GM12878 (cell line): ENCODE results near the gene SEC14L6. TPM values are rescaled to one million over a fixed set of nuclear protein-coding genes. Genes with fewer than 3 reads are reported as not detected.

Source experiments
- ATAC-seq: fragments of 200-7000 bp; cut with Tn5 transposase; 3 replicates; pipeline ENCODE4 v1.9.1; 2020; ENCODE audit warnings: mild to moderate bottlenecking, moderate library complexity
- BruUV-seq: library from RNA; stranded (reverse); fragments of 400-500 nt; replicated peaks from 2 replicates; lab custom pipeline; 2021; lab: Mats Ljungman, UMichigan
- CTCF ChIA-PET: fragments of 300-600 bp; sonication (Branson Sonifier 250); formaldehyde crosslinking; extraction: SDS; loops from one replicate; lab custom pipeline; 2021; ENCODE audit warnings: inconsistent platforms; lab: Yijun Ruan, JAX
- POLR2A ChIA-PET: fragments of 350-600 bp; formaldehyde crosslinking; extraction: SDS; loops from one replicate; lab custom pipeline; 2021; ENCODE audit warnings: inconsistent platforms; lab: Charles Lee
- RAD21 ChIA-PET: fragments of 300-600 bp; sonication (Branson Sonifier 250); formaldehyde crosslinking; loops from one replicate; lab custom pipeline; 2023; ENCODE audit warnings: antibody characterized with exemption; ENCODE audit not compliant: unreplicated experiment; lab: Charles Lee
- SMC1A ChIA-PET: fragments of 300-600 bp; sonication (Branson Sonifier 250); formaldehyde crosslinking; loops from one replicate; lab custom pipeline; 2023; ENCODE audit not compliant: unreplicated experiment, uncharacterized antibody; lab: Charles Lee
- DNase-seq: peaks from one replicate; pipeline ENCODE4 v3.0.0-alpha.2; 2011; ENCODE audit warnings: low read depth, low spot score
- FAIRE-seq: peaks from 3 replicates; lab custom pipeline; 2011; peaks lifted over from hg19 to GRCh38; lab: Jason Lieb, UNC
- H2AFZ ChIP-seq: 2 replicates; pipeline ENCODE4 v1.6.0; 2011; ENCODE audit warnings: low read depth, low read length, control low read depth; ENCODE audit not compliant: control insufficient read depth
- H3K27ac ChIP-seq: 2 replicates; pipeline ENCODE4 v1.5.1; 2011; ENCODE audit warnings: control low read depth; ENCODE audit not compliant: control insufficient read depth, insufficient read depth
- H3K27me3 ChIP-seq, 2 experiments: replicated peaks in 1 of 2; 2 replicates each; pipeline versions ENCODE4 v1.6.0 to v1.6.1; 2011; ENCODE audit warnings: low read length in 1 of 2; ENCODE audit not compliant: control insufficient read depth in 2 of 2, insufficient read depth in 2 of 2
- H3K36me3 ChIP-seq, 2 experiments: 2 replicates each; pipeline ENCODE4 v1.5.1; 2011; ENCODE audit warnings: low read length in 1 of 2; ENCODE audit not compliant: control insufficient read depth in 2 of 2, insufficient read depth in 2 of 2
- H3K4me1 ChIP-seq: 2 replicates; pipeline ENCODE4 v1.6.1; 2011; ENCODE audit warnings: mild to moderate bottlenecking, low read length, moderate library complexity, mixed read lengths; ENCODE audit not compliant: control insufficient read depth, insufficient read depth
- H3K4me2 ChIP-seq: 2 replicates; pipeline ENCODE4 v1.6.0; 2011; ENCODE audit warnings: control low read depth; ENCODE audit not compliant: control insufficient read depth, insufficient read depth
- H3K4me3 ChIP-seq: fragments of 200-600 bp; sonication (generic); 2 replicates; pipeline ENCODE4 v1.5.1; 2016
- H3K79me2 ChIP-seq: 2 replicates; pipeline ENCODE4 v1.6.0; 2011; ENCODE audit warnings: low read length; ENCODE audit not compliant: control insufficient read depth, insufficient read depth
- H3K9ac ChIP-seq: 2 replicates; pipeline ENCODE4 v1.8.0; 2011; ENCODE audit warnings: low read length, control low read depth, mixed read lengths; ENCODE audit not compliant: control insufficient read depth, insufficient read depth
- H3K9me3 ChIP-seq: replicated peaks from 3 replicates; pipeline ENCODE4 v1.5.1; 2011; ENCODE audit warnings: mild to moderate bottlenecking, low read length; ENCODE audit not compliant: control insufficient read depth, insufficient read depth
- H4K20me1 ChIP-seq: 2 replicates; pipeline ENCODE4 v1.6.0; 2011; ENCODE audit not compliant: control insufficient read depth, insufficient read depth
- ASH2L ChIP-seq: fragments of 300-600, 200-600 bp; sonication (generic); IDR thresholded peaks from 2 replicates; pipeline ENCODE4 v1.6.1; 2017; ENCODE audit warnings: low read depth, mild to moderate bottlenecking, borderline replicate concordance
- BHLHE40 ChIP-seq, 2 experiments: fragments of 450-650 bp in 1 of 2; IDR thresholded peaks; 2 replicates each; pipeline ENCODE4 v1.6.1; 2011 to 2017; ENCODE audit warnings: low read depth in 2 of 2, borderline replicate concordance in 1 of 2, improper control_type of control experiment in 1 of 2, low read length in 1 of 2, mild to moderate bottlenecking in 1 of 2
- BRCA1 ChIP-seq: IDR thresholded peaks from 2 replicates; pipeline ENCODE4 v1.6.1; 2011; ENCODE audit warnings: low read depth, low read length, improper control_type of control experiment
- CBX5 ChIP-seq: sonication (generic); IDR thresholded peaks from 2 replicates; pipeline ENCODE4 v1.6.1; 2016; ENCODE audit warnings: low read depth, moderate library complexity, mild to moderate bottlenecking, inconsistent platforms
- CHD2 ChIP-seq: IDR thresholded peaks from 2 replicates; pipeline ENCODE4 v1.6.1; 2011; ENCODE audit warnings: low read depth, low read length, improper control_type of control experiment, borderline replicate concordance
- CHD4 ChIP-seq: fragments of 200-600 bp; sonication (generic); IDR thresholded peaks from 2 replicates; pipeline ENCODE4 v1.6.1; 2016; ENCODE audit warnings: mild to moderate bottlenecking
- CREB1 ChIP-seq: IDR thresholded peaks from 2 replicates; pipeline ENCODE4 v1.6.1; 2012; ENCODE audit warnings: low read depth, mild to moderate bottlenecking, inconsistent platforms
- EP300 ChIP-seq, 2 experiments: fragments of 150-350 bp in 1 of 2; IDR thresholded peaks; 2 replicates each; pipeline ENCODE4 v1.6.1; 2011 to 2012; ENCODE audit warnings: low read depth in 2 of 2, low read length in 2 of 2, borderline replicate concordance in 1 of 2, improper control_type of control experiment in 1 of 2, inconsistent platforms in 1 of 2; ENCODE audit not compliant: control insufficient read depth in 1 of 2
- HCFC1 ChIP-seq: fragments of 150-350 bp; IDR thresholded peaks from 2 replicates; pipeline ENCODE4 v1.6.1; 2014; ENCODE audit warnings: low read length
- HDAC6 ChIP-seq: fragments of 200-600 bp; sonication (generic); IDR thresholded peaks from one replicate; pipeline ENCODE4 v1.8.0; 2017; ENCODE audit warnings: antibody characterized with exemption; ENCODE audit not compliant: unreplicated experiment
- HSF1 ChIP-seq: fragments of 150-350 bp; IDR thresholded peaks from 2 replicates; pipeline ENCODE4 v1.6.1; 2014; ENCODE audit warnings: mild to moderate bottlenecking, low read depth, low read length
- JUND ChIP-seq: IDR thresholded peaks from 2 replicates; pipeline ENCODE4 v1.6.1; 2012; ENCODE audit warnings: low read depth, mild to moderate bottlenecking, low read length, improper control_type of control experiment, moderate library complexity
- NFYA ChIP-seq: IDR thresholded peaks from 2 replicates; pipeline ENCODE4 v1.6.1; 2011; ENCODE audit warnings: low read depth, mild to moderate bottlenecking, low read length, improper control_type of control experiment, borderline replicate concordance
- PAX8 ChIP-seq: fragments of 450-650 bp; IDR thresholded peaks from 2 replicates; pipeline ENCODE4 v1.6.1; 2017; ENCODE audit warnings: mild to moderate bottlenecking, moderate library complexity
- SMAD5 ChIP-seq: IDR thresholded peaks from 2 replicates; pipeline ENCODE4 v1.6.1; 2016; ENCODE audit warnings: antibody characterized with exemption, low read depth
- SRF ChIP-seq, 2 experiments: IDR thresholded peaks; 2 replicates each; pipeline ENCODE4 v1.6.1; 2011; ENCODE audit warnings: low read depth in 2 of 2, low read length in 2 of 2, mild to moderate bottlenecking in 1 of 2, moderate library complexity in 1 of 2
- STAT1 ChIP-seq: fragments of 450-650 bp; conservative IDR thresholded peaks from 2 replicates; pipeline ENCODE4 v1.6.1; 2014; ENCODE audit warnings: antibody characterized with exemption, mild to moderate bottlenecking
- TAF1 ChIP-seq: IDR thresholded peaks from 2 replicates; pipeline ENCODE4 v1.6.1; 2011; ENCODE audit warnings: mild to moderate bottlenecking, low read depth, low read length, borderline replicate concordance
- ZNF384 ChIP-seq: IDR thresholded peaks from 2 replicates; pipeline ENCODE4 v1.6.1; 2012; ENCODE audit warnings: low read depth, mild to moderate bottlenecking, low read length, improper control_type of control experiment, borderline replicate concordance
- WGBS: methylation state at CpG from one replicate; pipeline ENCODE4 v1.1.6; 2016; ENCODE audit warnings: low lambda C conversion rate; ENCODE audit not compliant: insufficient replicate concordance, insufficient coverage; ENCODE audit errors: missing lambda C conversion rate; 5-methylcytosine and 5-hydroxymethylcytosine counted together
- in situ Hi-C: fragments of 300-500 bp; cut with MboI; formaldehyde crosslinking; loops from 9 replicates; pipeline ENCODE4 v1.14.3; 2018; ENCODE audit warnings: mixed read lengths
- intact Hi-C: fragments of 100-400 bp; cut with micrococcal nuclease; formaldehyde crosslinking; loops from one replicate; pipeline ENCODE4 v1.14.2; 2022; ENCODE audit not compliant: unreplicated experiment
- polyA plus RNA-seq, 11 experiments: library from polyadenylated mRNA; depleted of rRNA in 4 of 11; unstranded in 6 of 11; stranded (reverse) in 5 of 11; fragments of >200 nt; fragmentation: Nextera tagmentation in 4 of 11; fragmentation: Illumina TruSeq in 1 of 11; extraction: Ambion mirVana in 4 of 11; extraction: Trizol in 1 of 11; gene quantifications; 1 replicate in 1 of 11; 2 replicates in 10 of 11; pipeline versions ENCODE4 v1.2.1 to v1.2.3, GENCODE V29; 2011 to 2016; ENCODE audit warnings: inconsistent platforms in 2 of 11, missing spikeins in 2 of 11, low read depth in 1 of 11
- total RNA-seq, 4 experiments: library from RNA; depleted of rRNA in 3 of 4; stranded (reverse); fragments of >200 nt in 3 of 4; fragmentation: Illumina TruSeq in 1 of 4; extraction: Trizol in 1 of 4; gene quantifications; 2 replicates each; pipeline versions ENCODE4 v1.2.1 to v1.2.3, GENCODE V29; 2013 to 2021
- TF ChIP-seq, protein P1 (sequence below): fragments of 450-650 bp; formaldehyde crosslinking; IDR thresholded peaks from 2 replicates; pipeline ENCODE4 v1.4.0; 2020; ENCODE audit warnings: mild to moderate bottlenecking, moderate library complexity

SEC14L6 gene
- total and polyA plus RNA-seq, 10 of the 15 experiments (the other 5 are each of a cell fraction or from before 2014, with no cell fraction given), result not detected

- TF ChIP-seq BHLHE40 (IDR thresholded peaks at IDR 0.05; ENCODE audit: borderline replicate concordance in 1 of 2, low read depth in 2 of 2, low read length in 1 of 2) (no peak), CHD4 (no peak), BRCA1 (no peak), STAT1 (no peak), HCFC1 (no peak), CREB1 (no peak), SRF (IDR thresholded peaks at IDR 0.05; ENCODE audit: low read depth in 2 of 2, low read length in 2 of 2) (no peak), JUND (no peak)
Measured at GRCh38 chr22:30508216-30508615, 38.3 kb downstream of the SEC14L6 start (continued).

DNA sequence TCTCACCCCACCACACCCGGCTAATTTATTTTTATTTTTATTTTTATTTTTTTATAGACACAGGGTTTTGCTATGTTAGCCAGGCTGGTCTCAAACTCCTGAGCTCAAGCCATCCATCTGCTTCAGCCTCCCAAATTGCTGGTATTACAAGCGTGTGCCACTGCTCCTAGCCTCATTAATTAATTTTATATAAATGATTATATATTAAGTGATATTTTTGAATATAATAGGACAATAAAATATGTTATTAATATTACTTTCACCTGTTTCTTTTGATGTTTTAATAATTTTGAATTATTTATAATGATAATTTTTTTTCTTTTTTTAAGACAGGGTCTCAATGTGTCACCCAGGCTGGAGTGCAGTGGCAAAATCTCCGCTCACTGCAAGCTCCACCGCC, 38.9 kb downstream of the SEC14L6 start:
- 14% methylated on average over 4 of the region's 4 CpGs for WGBS
- intact Hi-C loops, result no loop called here
- Histone ChIP-seq H3K36me3 (no peaks in the 10 kb centered on the region), H3K9ac (no peak overlapping the region), H3K4me1 (no peaks in the 10 kb centered on the region), H3K79me2 (no peaks in the 10 kb centered on the region), H4K20me1 (no peaks in the 10 kb centered on the region), H3K9me3 (no peaks in the 10 kb centered on the region), H2AFZ (no peak overlapping the region), H3K4me3 (no peak overlapping the region), H3K27ac (no peak overlapping the region)
- BruUV-seq, result no TSS peak
- SMC1A ChIA-PET, result no interaction called here
- no peak for DNase-seq
- TF ChIP-seq, protein P1, sequence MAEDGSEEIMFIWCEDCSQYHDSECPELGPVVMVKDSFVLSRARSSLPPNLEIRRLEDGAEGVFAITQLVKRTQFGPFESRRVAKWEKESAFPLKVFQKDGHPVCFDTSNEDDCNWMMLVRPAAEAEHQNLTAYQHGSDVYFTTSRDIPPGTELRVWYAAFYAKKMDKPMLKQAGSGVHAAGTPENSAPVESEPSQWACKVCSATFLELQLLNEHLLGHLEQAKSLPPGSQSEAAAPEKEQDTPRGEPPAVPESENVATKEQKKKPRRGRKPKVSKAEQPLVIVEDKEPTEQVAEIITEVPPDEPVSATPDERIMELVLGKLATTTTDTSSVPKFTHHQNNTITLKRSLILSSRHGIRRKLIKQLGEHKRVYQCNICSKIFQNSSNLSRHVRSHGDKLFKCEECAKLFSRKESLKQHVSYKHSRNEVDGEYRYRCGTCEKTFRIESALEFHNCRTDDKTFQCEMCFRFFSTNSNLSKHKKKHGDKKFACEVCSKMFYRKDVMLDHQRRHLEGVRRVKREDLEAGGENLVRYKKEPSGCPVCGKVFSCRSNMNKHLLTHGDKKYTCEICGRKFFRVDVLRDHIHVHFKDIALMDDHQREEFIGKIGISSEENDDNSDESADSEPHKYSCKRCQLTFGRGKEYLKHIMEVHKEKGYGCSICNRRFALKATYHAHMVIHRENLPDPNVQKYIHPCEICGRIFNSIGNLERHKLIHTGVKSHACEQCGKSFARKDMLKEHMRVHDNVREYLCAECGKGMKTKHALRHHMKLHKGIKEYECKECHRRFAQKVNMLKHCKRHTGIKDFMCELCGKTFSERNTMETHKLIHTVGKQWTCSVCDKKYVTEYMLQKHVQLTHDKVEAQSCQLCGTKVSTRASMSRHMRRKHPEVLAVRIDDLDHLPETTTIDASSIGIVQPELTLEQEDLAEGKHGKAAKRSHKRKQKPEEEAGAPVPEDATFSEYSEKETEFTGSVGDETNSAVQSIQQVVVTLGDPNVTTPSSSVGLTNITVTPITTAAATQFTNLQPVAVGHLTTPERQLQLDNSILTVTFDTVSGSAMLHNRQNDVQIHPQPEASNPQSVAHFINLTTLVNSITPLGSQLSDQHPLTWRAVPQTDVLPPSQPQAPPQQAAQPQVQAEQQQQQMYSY, result no peak
- TF ChIP-seq CBX5, result no peak
- no peak for TF ChIP-seq ASH2L
- TF ChIP-seq TAF1, result no peak
- TF ChIP-seq NFYA, result no peak
- TF ChIP-seq STAT1, result no peak
- TF ChIP-seq EP300 (IDR thresholded peaks at IDR 0.05; ENCODE audit: borderline replicate concordance in 1 of 2, control insufficient read depth in 1 of 2, low read depth in 2 of 2, low read length in 2 of 2), result no peak
- TF ChIP-seq HDAC6, result no peak
- no peak for TF ChIP-seq ZNF384
- no peak for TF ChIP-seq SMAD5
- no peak for TF ChIP-seq PAX8
- TF ChIP-seq HSF1, result no peak
- TF ChIP-seq CHD2, result no peak
- TF ChIP-seq, all 136 proteins: peak for 0
- ATAC-seq (no peak), FAIRE-seq (no peak)
- Histone ChIP-seq H3K4me2 (no peak overlapping the region), H3K27me3 (peaks cover 0 to 2% of the 10 kb centered on the region in 2 experiments; a peak in 1 of 4 replicates)
- POLR2A ChIA-PET, result interaction anchor here (0.6 kb wide), 1 partner anchor 60 kb away, joined by 4 read pairs; no protein-coding TSS in a partner anchor
- CTCF ChIA-PET, result no interaction called here
- RAD21 ChIA-PET, result no interaction called here
- in situ Hi-C loops, result no loop called here
